ENCODE data around the gene TNFAIP3.

DNA sequence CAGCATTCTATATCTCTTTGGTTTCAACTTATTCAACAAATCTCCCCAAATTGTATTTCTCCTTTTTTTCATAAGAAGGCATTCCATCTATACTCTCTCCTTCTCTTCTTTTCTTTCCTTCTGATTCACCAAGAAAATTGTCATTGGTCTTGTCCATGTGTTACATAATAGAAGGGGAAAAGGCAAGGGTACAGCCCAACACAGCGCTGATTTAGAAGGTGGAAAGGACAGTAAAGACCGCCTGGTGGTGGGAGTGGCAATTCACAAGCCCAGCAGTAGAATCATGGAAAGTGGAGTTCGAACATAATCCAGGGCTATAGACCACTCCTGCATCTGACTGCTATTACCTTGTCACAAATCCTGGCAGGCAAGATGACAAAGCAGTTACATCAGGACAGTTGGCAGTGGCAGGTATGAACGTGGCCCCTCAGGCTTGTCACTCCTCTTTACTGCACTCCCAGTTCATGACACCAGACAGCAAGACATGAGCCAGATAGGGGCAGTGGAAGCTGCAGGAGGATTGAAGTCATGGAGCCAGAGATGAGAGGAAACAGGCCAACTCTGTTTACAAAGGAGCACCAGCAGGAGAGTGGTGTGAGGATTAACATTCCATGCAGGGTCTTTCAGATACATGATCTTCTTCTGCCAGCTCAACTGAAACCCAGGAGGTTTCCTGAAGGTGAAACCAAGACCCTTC, 2.1 kb upstream of the TNFAIP3 start:
- no peak for TF ChIP-seq ELF4 (IDR thresholded peaks at IDR 0.05)
- no peak for TF ChIP-seq FOXK2 (IDR thresholded peaks at IDR 0.05)
- TF ChIP-seq SP1 (IDR thresholded peaks at IDR 0.05) = no peak
- TF ChIP-seq FOXA1 (IDR thresholded peaks at IDR 0.05) = no peak
- TF ChIP-seq SUZ12 (IDR thresholded peaks at IDR 0.05) = no peak
- no peak for TF ChIP-seq BHLHE40 (IDR thresholded peaks at IDR 0.05; ENCODE audit: borderline replicate concordance)
- no peak for TF ChIP-seq FOXM1 (IDR thresholded peaks at IDR 0.05; ENCODE audit: borderline replicate concordance)
- no peak; the same call in 1 of the 2 replicates for TF ChIP-seq PKNOX1 (IDR thresholded peaks at IDR 0.05)

Data from HEK293T (cell line).